Left kidney (tissue), 2 donors: ENCODE data around the gene PSMB11. TPM values are rescaled to one million over a fixed set of nuclear protein-coding genes. Genes with fewer than 3 reads are reported as not detected.

Experiments used
- DNase-seq: peaks from one replicate; pipeline ENCODE4 v3.0.0-alpha.2; 2013
- polyA plus RNA-seq: library from polyadenylated mRNA; unstranded; fragments of 120-200 nt; gene quantifications from one replicate; pipeline ENCODE4 v1.2.1, GENCODE V29; 2013; ENCODE audit not compliant: insufficient read length

Gene PSMB11
- polyA plus RNA-seq, 1 donor: not detected

- no peak for DNase-seq
Observed at GRCh38 chr14:23085458-23085857, 43.4 kb downstream of the PSMB11 start.

- no peak for DNase-seq
Observed at GRCh38 chr14:23086565-23086964, 44.6 kb downstream of the PSMB11 start.

GRCh38 chr14:23089498-23090253 lies 47.7 kb downstream of the PSMB11 start:
- no peak for DNase-seq

DNA sequence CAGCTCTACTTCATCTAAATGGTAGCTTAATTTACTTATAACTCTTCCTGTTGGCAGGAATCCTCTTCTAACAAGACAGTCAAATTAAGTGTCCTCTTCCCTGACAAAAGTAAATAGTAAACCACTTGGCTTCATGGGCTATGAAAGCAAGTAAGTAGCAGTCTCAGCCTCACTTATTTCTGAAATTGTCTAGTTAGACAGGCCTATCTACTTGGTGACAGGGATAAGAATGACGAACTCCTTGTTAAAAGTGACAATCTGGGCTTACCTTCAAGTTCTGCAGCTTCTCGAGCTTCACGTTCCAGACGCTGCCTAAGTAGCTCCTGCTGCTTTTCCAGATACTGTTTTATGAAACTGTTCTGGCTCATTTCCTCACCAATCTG lies 48.2 kb downstream of the PSMB11 start:
- DNase-seq: no peak

DNA sequence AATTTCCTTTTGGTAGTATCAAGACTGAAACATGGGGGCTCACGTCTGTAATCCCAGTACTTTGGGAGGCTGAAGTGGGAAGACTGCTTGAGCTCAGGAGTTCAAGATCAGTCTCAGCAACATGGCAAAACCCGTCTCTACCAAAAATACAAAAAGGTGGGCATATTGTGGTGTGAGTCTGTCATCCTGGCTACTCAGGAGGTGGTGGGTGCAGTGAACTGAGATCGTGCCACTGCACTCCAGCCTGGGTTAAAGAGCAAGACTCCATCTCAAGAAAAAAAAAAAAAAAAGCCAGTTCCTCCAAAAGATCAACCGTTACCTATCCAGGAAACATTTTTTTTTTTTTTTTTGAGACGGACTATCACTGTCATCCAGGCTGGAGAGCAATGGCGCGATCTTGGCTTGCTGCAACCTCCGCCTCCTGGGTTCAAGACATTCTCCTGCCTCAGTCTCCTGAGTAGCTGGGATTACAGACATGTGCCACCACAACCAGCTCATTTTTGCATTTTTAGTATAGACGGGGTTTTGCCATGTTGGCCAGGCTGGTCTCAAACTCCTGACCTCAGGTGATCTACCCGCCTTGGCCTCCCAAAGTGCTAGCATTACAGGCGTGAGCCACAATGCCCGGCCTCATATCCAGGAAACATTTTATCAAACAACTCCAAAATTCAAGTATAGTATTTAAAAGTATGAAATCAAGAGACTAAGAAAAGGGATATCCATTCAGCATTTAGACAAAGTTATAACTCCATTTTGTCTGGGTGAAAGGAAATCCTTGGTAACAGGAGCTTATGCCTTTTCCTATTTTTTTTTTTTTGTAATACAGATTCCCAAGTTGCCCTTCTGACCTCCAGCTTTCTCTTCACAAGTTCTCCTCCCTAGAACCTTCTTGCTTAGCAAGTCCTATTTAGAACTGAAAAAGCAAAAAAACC lies 49.5 kb downstream of the PSMB11 start:
- DNase-seq: no peak

GRCh38 chr14:23093104-23093503 lies 51.1 kb downstream of the PSMB11 start:
- no peak for DNase-seq

DNA sequence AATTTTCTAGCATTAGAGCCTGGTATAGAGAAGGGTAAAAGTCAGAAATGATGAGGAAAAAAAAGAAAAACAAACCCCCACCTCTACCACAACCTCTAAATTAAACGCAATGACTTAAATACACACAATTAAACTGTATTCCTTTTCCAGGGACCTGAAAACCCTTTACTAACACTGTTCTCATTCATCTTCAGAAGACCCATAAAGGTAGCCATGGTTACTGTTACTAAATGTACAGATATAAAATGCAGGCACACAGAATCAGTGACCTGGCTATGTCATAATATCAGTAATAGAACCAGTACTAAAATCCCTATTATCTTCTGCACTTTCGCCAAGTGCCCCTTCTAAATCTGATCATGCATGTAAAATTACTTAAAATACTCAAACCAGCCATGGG lies 51.5 kb downstream of the PSMB11 start:
- DNase-seq: no peak

Other genes starting within 250 kb of the PSMB11 start
- gene SLC7A7, start 226.8 kb upstream of the PSMB11 start, polyA plus RNA-seq: 112 TPM
- gene MRPL52, start 212.3 kb upstream of the PSMB11 start, polyA plus RNA-seq: 81.9 TPM
- 125 TPM for gene MMP14, start 205.6 kb upstream of the PSMB11 start, polyA plus RNA-seq
- gene LRP10, start 170.5 kb upstream of the PSMB11 start, polyA plus RNA-seq: 74.8 TPM
- gene REM2, start 159.0 kb upstream of the PSMB11 start, polyA plus RNA-seq: 1.9 TPM
- 132 TPM for gene RBM23, start 123.1 kb upstream of the PSMB11 start, polyA plus RNA-seq
- 185 TPM for gene PRMT5, start 112.8 kb upstream of the PSMB11 start, polyA plus RNA-seq
- 77.6 TPM for gene HAUS4, start 85.1 kb upstream of the PSMB11 start, polyA plus RNA-seq
- 97.2 TPM for gene AJUBA, start 59.7 kb upstream of the PSMB11 start, polyA plus RNA-seq
- 22.2 TPM for gene C14orf93, start 32.1 kb upstream of the PSMB11 start, polyA plus RNA-seq
- 206 TPM for gene PSMB5, start 7.3 kb upstream of the PSMB11 start, polyA plus RNA-seq
- 28.7 TPM for gene CDH24, start 15.3 kb downstream of the PSMB11 start, polyA plus RNA-seq
- gene ACIN1, start 52.9 kb downstream of the PSMB11 start, polyA plus RNA-seq: 365 TPM
- gene C14orf119, start 53.3 kb downstream of the PSMB11 start, polyA plus RNA-seq: 76.1 TPM
- gene CIROP, start 62.8 kb downstream of the PSMB11 start, polyA plus RNA-seq: not detected
- gene CEBPE, start 77.0 kb downstream of the PSMB11 start, polyA plus RNA-seq: 0.08 TPM
- 92.4 TPM for gene SLC7A8, start 141.4 kb downstream of the PSMB11 start, polyA plus RNA-seq
- gene RNF212B, start 195.7 kb downstream of the PSMB11 start, polyA plus RNA-seq: 2.3 TPM
- gene HOMEZ, start 243.9 kb downstream of the PSMB11 start, polyA plus RNA-seq: 28.0 TPM